ENCODE data around the gene CLDND2. TPM values are rescaled to one million over a fixed set of nuclear protein-coding genes. Genes with fewer than 3 reads are reported as not detected.

CLDND2 gene
- total and polyA plus RNA-seq, 10 of the 15 experiments (the other 5 are each of a cell fraction or from before 2014, with no cell fraction given), result 0.24 to 7.1 (median 1.8) TPM; not detected in 1

DNA sequence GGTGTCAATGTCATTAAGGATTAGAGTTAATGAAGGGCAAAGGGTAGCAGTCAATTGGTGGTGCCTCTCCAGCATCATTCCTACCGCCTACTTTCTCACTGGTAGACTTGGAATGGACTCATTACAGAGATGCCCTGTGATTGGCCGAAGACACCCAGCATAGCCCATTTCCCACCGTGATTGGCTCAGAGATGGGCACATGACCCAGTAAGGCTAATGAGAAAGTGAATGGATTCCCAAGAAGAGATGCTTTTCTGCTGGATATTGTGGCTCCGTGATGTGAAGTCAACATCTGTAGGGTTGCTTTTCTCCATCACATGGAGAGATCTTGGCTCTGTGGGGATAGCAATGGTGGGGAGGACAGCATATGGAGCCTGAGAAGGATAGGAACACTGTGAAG is 38.4 kb downstream of the CLDND2 start:
- CTCF ChIA-PET, result no interaction called here
- no peaks in the 10 kb centered on the region for H3K36me3 ChIP-seq (ENCODE audit: control insufficient read depth in 2 of 2, insufficient read depth in 2 of 2, low read length in 1 of 2)
- POLR2A ChIA-PET, result no interaction called here
- in situ Hi-C loops (cut with MboI), result no loop called here
- ATAC-seq, result no peak
- H3K79me2 ChIP-seq (ENCODE audit: control insufficient read depth, insufficient read depth, low read length), result no peaks in the 10 kb centered on the region
- no peaks in the 10 kb centered on the region for H3K27me3 ChIP-seq (replicated peaks in 1 of 2; ENCODE audit: control insufficient read depth in 2 of 2, insufficient read depth in 2 of 2, low read length in 1 of 2)
- H3K4me1 ChIP-seq (ENCODE audit: control insufficient read depth, insufficient read depth, low read length), result no peaks in the 10 kb centered on the region
- no peak overlapping the region for H3K4me3 ChIP-seq
- intact Hi-C loops (cut with micrococcal nuclease; ENCODE audit: unreplicated experiment), result loop anchor here (10.0 kb wide), 1 partner anchor 324 kb away; no protein-coding TSS in a partner anchor
- H3K9ac ChIP-seq (ENCODE audit: control insufficient read depth, insufficient read depth, low read length), result no peak overlapping the region
- 66% methylated on average over 4 of the region's 4 CpGs for WGBS (ENCODE audit: insufficient coverage, insufficient replicate concordance, low lambda C conversion rate, missing lambda C conversion rate)
- H4K20me1 ChIP-seq (ENCODE audit: control insufficient read depth, insufficient read depth), result no peaks in the 10 kb centered on the region
- RAD21 ChIA-PET (ENCODE audit: unreplicated experiment), result no interaction called here
- H3K4me2 ChIP-seq (ENCODE audit: control insufficient read depth, insufficient read depth), result no peak overlapping the region
- BruUV-seq (replicated peaks), result no TSS peak
- no peak for FAIRE-seq
- H3K9me3 ChIP-seq (replicated peaks; ENCODE audit: control insufficient read depth, insufficient read depth, low read length), result no peaks in the 10 kb centered on the region; the same call in 2 of the 3 replicates
- no peak overlapping the region for H3K27ac ChIP-seq (ENCODE audit: control insufficient read depth, insufficient read depth)
- SMC1A ChIA-PET (ENCODE audit: uncharacterized antibody, unreplicated experiment), result no interaction called here
- no peak overlapping the region for H2AFZ ChIP-seq (ENCODE audit: control insufficient read depth, low read depth, low read length)
- no peak for DNase-seq (ENCODE audit: low read depth, low spot score)
- no peak for TF ChIP-seq TAF1 (IDR thresholded peaks at IDR 0.05; ENCODE audit: borderline replicate concordance, low read depth, low read length)
- no peak for TF ChIP-seq SUZ12 (IDR thresholded peaks at IDR 0.05; ENCODE audit: unreplicated experiment)
- no peak for TF ChIP-seq ZBTB40 (IDR thresholded peaks at IDR 0.05; ENCODE audit: borderline replicate concordance)
- TF ChIP-seq ZBED1 (IDR thresholded peaks at IDR 0.05; ENCODE audit: borderline replicate concordance), result no peak
- no peak for TF ChIP-seq KAT2A (conservative IDR thresholded peaks at IDR 0.05; ENCODE audit: control insufficient read depth, low read depth, low read length)
- TF ChIP-seq NBN (IDR thresholded peaks at IDR 0.05), result no peak
- TF ChIP-seq, protein P1, sequence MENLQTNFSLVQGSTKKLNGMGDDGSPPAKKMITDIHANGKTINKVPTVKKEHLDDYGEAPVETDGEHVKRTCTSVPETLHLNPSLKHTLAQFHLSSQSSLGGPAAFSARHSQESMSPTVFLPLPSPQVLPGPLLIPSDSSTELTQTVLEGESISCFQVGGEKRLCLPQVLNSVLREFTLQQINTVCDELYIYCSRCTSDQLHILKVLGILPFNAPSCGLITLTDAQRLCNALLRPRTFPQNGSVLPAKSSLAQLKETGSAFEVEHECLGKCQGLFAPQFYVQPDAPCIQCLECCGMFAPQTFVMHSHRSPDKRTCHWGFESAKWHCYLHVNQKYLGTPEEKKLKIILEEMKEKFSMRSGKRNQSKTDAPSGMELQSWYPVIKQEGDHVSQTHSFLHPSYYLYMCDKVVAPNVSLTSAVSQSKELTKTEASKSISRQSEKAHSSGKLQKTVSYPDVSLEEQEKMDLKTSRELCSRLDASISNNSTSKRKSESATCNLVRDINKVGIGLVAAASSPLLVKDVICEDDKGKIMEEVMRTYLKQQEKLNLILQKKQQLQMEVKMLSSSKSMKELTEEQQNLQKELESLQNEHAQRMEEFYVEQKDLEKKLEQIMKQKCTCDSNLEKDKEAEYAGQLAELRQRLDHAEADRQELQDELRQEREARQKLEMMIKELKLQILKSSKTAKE (IDR thresholded peaks at IDR 0.05; ENCODE audit: low read depth, poor library complexity, severe bottlenecking), result no peak
